T-helper 2 cell (primary cell): ENCODE data around the gene SORCS2.

Source experiments
- DNase-seq, 5 experiments: peaks; one replicate each; pipeline versions ENCODE4 v3.0.0 to v3.0.0-alpha.2; 2012 to 2022
- total RNA-seq, 2 donors: gene quantifications; one replicate each; lab custom pipeline; 2026; lab: John Stamatoyannopoulos, UW

Gene SORCS2
- 0 reads per million in 2 donors for total RNA-seq

DNA sequence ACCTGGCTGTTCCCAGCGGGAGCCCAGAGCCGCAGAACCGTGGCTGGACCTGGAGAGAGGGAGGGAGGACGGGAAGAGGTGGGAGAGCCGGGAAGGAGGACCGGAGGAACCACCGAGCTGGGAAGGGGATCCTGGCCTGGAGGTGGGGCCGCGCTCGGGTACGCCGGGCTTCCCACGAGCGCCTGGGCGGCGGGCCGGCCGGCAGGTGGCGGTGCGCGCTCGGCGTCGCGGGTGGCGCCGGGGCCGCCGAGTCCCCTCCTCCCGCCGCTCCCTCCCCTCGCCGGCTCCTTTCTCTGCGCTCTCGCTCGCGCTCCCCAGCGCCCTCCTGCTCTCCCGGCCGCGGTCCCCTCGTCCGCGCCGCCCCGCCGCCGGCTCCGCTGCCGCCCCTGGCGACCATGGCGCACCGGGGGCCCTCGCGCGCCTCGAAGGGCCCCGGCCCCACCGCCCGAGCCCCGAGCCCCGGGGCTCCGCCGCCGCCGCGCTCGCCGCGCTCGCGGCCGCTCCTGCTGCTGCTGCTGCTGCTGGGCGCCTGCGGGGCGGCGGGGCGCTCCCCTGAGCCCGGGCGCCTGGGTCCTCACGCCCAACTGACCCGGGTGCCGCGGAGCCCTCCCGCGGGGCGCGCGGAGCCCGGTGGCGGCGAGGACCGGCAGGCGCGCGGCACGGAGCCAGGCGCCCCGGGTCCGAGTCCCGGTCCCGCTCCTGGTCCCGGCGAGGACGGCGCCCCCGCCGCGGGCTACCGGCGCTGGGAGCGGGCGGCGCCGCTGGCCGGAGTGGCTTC is at the start of gene SORCS2:
Gene SORCS2, plus strand, starts transcription at position 287 of the 778 bp plus-strand sequence.
- peak in 3 of 5 experiments; percentile 15 to 57 (median 16) for DNase-seq

- no peak for DNase-seq
Measured at GRCh38 chr4:7144374-7145290, 47.7 kb upstream of the SORCS2 start.

- no peak for DNase-seq
Measured at GRCh38 chr4:7145291-7145934, 46.9 kb upstream of the SORCS2 start.

GRCh38 chr4:7146059-7146785 is 46.1 kb upstream of the SORCS2 start:
- DNase-seq = no peak

- no peak for DNase-seq
Measured at GRCh38 chr4:7146786-7147115, 45.6 kb upstream of the SORCS2 start.

DNA sequence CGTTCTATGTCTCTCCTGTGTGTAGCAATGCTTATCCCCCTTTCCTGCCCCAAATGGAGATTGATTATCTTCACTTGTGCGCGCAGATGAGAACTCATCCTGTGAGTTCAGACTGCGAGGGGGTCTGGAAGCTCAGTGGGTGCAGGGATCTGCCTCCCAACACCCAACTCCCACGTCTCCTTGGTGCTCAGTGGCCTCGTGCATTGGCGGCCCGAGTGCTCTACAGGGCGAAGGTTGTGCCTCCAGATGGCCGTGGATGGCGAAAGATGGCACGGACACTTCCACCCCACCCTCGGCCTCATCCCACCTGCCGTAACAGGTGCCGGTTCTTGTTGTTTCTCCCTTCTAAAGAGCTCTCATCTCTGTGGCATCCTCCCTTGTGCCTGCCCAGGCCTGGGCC is 45.1 kb upstream of the SORCS2 start:
- no peak for DNase-seq

GRCh38 chr4:7147661-7148310 is 44.6 kb upstream of the SORCS2 start:
- no peak for DNase-seq

DNA sequence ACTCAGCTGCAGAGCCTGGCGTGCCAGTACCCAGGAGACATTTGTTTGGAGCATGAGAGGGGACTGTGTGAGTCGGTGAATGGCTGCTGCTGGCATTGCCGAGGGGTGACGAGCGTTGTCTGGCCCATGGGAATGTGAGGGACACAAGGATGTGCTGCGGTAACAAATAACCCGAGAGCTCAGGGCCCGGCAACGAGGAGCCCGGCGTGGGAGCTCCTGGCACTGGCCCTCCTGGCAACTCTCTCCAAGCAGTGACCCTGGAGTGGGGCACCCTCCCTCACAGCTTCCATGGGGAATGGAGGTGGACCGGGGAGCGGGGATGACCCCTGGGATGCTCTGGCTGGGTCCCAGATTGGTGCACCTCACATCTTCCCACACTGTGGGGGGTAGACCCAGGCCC is 44.0 kb upstream of the SORCS2 start:
- no peak for DNase-seq

GRCh38 chr4:7150036-7150635 is 42.2 kb upstream of the SORCS2 start:
- no peak for DNase-seq

- no peak for DNase-seq
Measured at GRCh38 chr4:7151668-7152227, 40.6 kb upstream of the SORCS2 start.

- DNase-seq = no peak
Measured at GRCh38 chr4:7153711-7154110, 38.6 kb upstream of the SORCS2 start.

GRCh38 chr4:7154351-7154981 is 37.9 kb upstream of the SORCS2 start:
- DNase-seq = no peak

GRCh38 chr4:7155590-7156071 is 36.7 kb upstream of the SORCS2 start:
- no peak for DNase-seq

GRCh38 chr4:7156328-7156727 is 36.0 kb upstream of the SORCS2 start:
- DNase-seq = no peak

DNA sequence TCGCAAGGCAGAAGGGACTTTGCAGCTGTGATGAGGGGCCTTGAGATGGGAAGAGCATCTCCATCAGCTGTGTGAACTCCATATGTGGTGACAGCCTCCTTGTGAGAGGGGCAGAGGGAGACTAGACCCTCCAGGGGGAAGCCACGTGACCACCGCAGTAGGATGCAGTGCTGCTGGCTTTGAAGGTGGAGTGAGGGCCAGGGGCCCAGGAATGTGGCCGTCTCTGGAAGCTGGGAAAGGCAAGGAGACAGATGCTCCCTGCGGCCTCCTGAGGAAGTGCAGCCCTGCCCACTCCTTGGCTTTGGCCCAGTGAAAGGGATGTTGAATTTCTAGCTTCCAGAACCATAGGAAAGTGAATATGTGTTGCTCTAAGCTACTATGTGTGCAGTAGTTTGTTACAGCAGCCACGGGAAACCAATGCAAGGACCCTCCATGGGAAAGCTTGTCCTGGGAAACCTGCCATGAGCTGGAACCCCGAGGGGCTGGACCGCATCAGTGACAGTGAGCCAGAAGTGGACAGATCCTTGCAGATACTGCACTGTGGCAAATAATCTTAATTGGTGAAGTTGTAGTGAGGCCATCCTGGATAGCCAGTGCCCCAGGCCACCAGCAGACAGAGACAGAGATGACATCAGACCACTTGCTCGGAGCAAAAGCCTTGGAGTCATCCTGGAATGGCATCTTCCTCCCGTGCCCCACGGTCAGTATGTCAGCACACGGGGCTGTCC is 35.4 kb upstream of the SORCS2 start:
- no peak for DNase-seq

GRCh38 chr4:7157666-7158065 is 34.7 kb upstream of the SORCS2 start:
- no peak for DNase-seq

GRCh38 chr4:7158081-7158750 is 34.1 kb upstream of the SORCS2 start:
- DNase-seq = no peak

DNA sequence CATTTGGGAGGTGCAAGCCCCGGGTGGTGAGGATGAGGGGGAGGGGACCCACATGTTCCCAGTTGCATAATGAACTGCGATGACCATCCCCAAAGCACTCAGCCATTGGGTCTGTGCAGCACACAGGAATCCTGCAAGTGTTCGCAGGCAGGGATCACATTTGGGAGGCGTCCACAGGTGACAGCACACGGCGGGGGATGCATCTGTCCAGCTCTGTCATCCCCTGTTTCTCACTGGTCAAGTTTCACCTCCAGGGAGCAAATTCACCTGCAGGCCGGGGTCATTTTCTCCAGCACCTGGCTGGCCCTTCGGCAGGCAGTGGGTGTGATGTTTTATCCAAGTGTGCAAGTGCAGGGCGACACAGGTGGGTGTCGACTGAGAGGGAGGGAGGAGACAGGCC is 33.3 kb upstream of the SORCS2 start:
- DNase-seq = no peak

- no peak for DNase-seq
Measured at GRCh38 chr4:7159923-7160322, 32.4 kb upstream of the SORCS2 start.
